ENCODE measurements around the gene NKX2-4. TPM values are rescaled to one million over a fixed set of nuclear protein-coding genes. Genes with fewer than 3 reads are reported as not detected.

The NKX2-4 gene
- total and polyA plus RNA-seq, 9 of the 15 experiments (the other 6 are each of a cell fraction or from before 2014, with no cell fraction given), result not detected

DNA sequence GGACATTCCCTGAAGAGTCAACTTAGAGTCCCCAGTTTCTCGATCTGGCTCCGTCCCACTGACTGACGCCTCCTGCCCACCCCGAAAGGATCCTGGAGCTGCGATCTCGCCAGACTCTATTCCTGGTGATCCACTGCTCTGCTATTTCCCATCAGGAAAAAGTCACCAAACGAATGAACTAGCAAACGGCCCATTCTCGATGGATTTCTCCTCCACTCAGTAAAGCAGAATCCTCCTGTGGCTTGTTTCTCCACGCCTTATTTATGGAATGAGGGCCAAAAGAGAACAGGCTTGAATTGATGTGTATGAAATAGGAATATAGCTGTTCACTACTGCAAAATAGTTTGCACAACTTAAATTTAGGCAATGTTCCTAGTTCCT is 5.4 kb downstream of the NKX2-4 start:
- CTCF ChIA-PET (ENCODE audit: low intra/inter-chr PET ratio), result no interaction called here
- intact Hi-C loops (cut with micrococcal nuclease), result no loop called here
- no peak for TF ChIP-seq U2AF1 (optimal IDR thresholded peaks at IDR 0.05; ENCODE audit: low read depth, low read length)
- TF ChIP-seq ZKSCAN8 (CRISPR knock-in tag; IDR thresholded peaks at IDR 0.05), result no peak
- TF ChIP-seq ZC3H11A (IDR thresholded peaks at IDR 0.05; ENCODE audit: low read depth, low read length), result no peak
- TF ChIP-seq, protein P1, sequence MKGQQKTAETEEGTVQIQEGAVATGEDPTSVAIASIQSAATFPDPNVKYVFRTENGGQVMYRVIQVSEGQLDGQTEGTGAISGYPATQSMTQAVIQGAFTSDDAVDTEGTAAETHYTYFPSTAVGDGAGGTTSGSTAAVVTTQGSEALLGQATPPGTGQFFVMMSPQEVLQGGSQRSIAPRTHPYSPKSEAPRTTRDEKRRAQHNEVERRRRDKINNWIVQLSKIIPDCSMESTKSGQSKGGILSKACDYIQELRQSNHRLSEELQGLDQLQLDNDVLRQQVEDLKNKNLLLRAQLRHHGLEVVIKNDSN (CRISPR knock-in tag; IDR thresholded peaks at IDR 0.05), result no peak
- TF ChIP-seq CREB1 (IDR thresholded peaks at IDR 0.05), result no peak
- no peak for TF ChIP-seq CREB1 (CRISPR knock-in tag; IDR thresholded peaks at IDR 0.05)
- TF ChIP-seq, protein P2, sequence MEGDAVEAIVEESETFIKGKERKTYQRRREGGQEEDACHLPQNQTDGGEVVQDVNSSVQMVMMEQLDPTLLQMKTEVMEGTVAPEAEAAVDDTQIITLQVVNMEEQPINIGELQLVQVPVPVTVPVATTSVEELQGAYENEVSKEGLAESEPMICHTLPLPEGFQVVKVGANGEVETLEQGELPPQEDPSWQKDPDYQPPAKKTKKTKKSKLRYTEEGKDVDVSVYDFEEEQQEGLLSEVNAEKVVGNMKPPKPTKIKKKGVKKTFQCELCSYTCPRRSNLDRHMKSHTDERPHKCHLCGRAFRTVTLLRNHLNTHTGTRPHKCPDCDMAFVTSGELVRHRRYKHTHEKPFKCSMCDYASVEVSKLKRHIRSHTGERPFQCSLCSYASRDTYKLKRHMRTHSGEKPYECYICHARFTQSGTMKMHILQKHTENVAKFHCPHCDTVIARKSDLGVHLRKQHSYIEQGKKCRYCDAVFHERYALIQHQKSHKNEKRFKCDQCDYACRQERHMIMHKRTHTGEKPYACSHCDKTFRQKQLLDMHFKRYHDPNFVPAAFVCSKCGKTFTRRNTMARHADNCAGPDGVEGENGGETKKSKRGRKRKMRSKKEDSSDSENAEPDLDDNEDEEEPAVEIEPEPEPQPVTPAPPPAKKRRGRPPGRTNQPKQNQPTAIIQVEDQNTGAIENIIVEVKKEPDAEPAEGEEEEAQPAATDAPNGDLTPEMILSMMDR (IDR thresholded peaks at IDR 0.05 in 2 of 3, conservative IDR thresholded peaks at IDR 0.05 in 1 of 3; ENCODE audit: insufficient read depth in 2 of 3, low read depth in 1 of 3, low read length in 3 of 3), result no peak
- no peak for TF ChIP-seq ZBTB40 (IDR thresholded peaks at IDR 0.05)
- TF ChIP-seq ZBTB40 (CRISPR knock-in tag; IDR thresholded peaks at IDR 0.05), result no peak
- TF ChIP-seq DDX20 (tag; IDR thresholded peaks at IDR 0.05; ENCODE audit: low read depth), result no peak
- no peak for TF ChIP-seq SMAD4 (CRISPR knock-in tag; conservative IDR thresholded peaks at IDR 0.05)

More for the DNA sequence above, 5.4 kb downstream of the NKX2-4 start:
- Histone ChIP-seq H3K4me2 (ENCODE audit: insufficient read depth, low read length) (no peak overlapping the region), H3K27me3 (ENCODE audit: control insufficient read depth in 2 of 2, insufficient read depth in 2 of 2, low read length in 2 of 2) (no peaks in the 10 kb centered on the region), H3K36me3 (ENCODE audit: control insufficient read depth, insufficient read depth, low read length) (peaks cover 19% of the 10 kb centered on the region; the same call in 1 of the 3 replicates), H3K9ac (ENCODE audit: insufficient read depth in 1 of 2, low read depth in 2 of 2, low read length in 2 of 2) (no peak overlapping the region), H4K20me1 (replicated peaks; ENCODE audit: control insufficient read depth, insufficient read depth, low read length) (no peaks in the 10 kb centered on the region), H3K9me3 (replicated peaks; ENCODE audit: control insufficient read depth, insufficient read depth, low read depth, low read length) (no peaks in the 10 kb centered on the region), H3K27ac (ENCODE audit: extremely low read depth, low read depth, low read length) (no peak overlapping the region), H3K4me1 (replicated peaks in 1 of 2; ENCODE audit: control insufficient read depth in 2 of 2, insufficient read depth in 2 of 2, low read length in 2 of 2) (peaks cover 0 to 3% of the 10 kb centered on the region in 2 experiments; a peak in 1 of 5 replicates), H2AFZ (ENCODE audit: low read depth, low read length) (no peak overlapping the region), H3K9me1 (ENCODE audit: control insufficient read depth, insufficient read depth, low read length) (no peaks in the 10 kb centered on the region), H3K79me2 (ENCODE audit: control insufficient read depth, insufficient read depth, low read length) (no peaks in the 10 kb centered on the region), H3K4me3 (no peak overlapping the region)
- BruUV-seq (replicated peaks), result no TSS peak
- ATAC-seq, result no peak
- in situ Hi-C loops (cut with MboI), result no loop called here
- DNase-seq (ENCODE audit: extremely low read depth in 1 of 4, low spot score in 3 of 4), result no peak
- POLR2A ChIA-PET, result no interaction called here
- no peak for FAIRE-seq
- 70% methylated on average over 9 of the region's 10 CpGs for WGBS (ENCODE audit: insufficient coverage, low coverage, missing lambda C conversion rate)
